Nucleus accumbens (tissue), 56 donors: ENCODE data around the gene AOX1.
"Not testable (repeated sequence)": the region's sequence is repeated elsewhere in the genome, so short reads cannot be mapped to it uniquely, and the experiment has no call there.

Source experiments
- DNase-seq, 56 donors: peaks; one replicate each; lab custom pipeline; 2025; lab: John Stamatoyannopoulos, UW

The AOX1 gene

GRCh38 chr2:200695601-200696000 is 109.8 kb downstream of the AOX1 start:
- no peak for DNase-seq

DNA sequence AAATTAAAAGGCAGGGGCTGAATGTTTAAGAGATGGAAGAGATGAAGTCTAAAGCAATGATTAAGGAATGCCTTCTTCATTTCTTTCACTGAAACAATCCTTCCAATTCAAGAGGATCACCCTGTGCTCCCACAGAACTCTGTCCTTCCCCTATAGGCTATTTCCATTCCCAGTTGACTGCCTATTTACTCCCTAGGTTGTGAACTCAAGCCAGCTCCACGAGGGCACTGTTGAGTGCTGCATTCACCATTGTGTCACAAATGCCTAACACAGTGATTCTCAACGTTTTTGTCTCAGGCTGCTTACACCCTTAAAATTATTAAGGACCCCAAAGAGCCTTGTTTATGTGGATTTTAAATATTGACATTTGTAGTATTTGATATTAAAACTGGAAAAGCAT is 112.4 kb downstream of the AOX1 start:
- peak in 4 of 56 donors; percentile 5 to 13 (median 8) for DNase-seq

DNA sequence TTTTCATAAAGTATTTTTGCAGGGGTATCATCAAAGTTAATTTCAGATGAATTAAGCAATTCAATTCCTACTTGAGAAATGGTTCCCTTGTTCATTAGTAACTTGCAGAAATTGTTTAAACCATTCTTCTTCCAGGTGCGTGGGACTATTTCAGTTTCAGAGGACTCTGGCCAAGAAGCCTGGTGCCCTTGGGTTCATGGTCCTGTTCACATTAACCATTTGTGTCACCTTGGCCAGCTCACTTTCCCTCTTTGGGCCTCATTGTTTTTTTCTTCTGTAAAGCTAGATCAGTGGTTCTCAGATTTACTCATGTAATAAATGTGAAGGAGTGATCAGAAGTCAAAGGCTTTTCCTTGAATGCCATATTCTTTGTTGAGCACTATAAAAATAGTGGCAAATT is 113.5 kb downstream of the AOX1 start:
- DNase-seq = no peak

DNA sequence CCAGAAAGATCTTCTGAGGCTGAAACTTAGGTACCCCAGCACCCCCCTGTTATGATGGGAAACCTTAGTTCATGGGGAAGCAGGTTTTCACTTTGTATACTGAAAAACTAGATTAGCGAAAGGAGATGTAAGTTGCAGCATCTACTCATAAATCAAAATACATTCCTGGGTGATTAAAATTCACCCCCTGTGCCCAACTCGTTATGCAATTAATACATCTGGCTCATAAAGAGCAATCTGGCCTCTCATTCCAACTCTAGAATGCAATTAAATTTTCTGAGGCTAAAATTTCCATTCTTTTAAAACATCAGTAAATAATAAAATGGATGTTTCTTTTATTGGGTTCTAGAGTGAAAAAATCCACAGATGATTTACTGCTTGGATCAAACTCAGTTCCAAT is 115.0 kb downstream of the AOX1 start:
- no peak for DNase-seq

- no peak for DNase-seq
Measured at GRCh38 chr2:200702044-200702443, 116.2 kb downstream of the AOX1 start.

DNA sequence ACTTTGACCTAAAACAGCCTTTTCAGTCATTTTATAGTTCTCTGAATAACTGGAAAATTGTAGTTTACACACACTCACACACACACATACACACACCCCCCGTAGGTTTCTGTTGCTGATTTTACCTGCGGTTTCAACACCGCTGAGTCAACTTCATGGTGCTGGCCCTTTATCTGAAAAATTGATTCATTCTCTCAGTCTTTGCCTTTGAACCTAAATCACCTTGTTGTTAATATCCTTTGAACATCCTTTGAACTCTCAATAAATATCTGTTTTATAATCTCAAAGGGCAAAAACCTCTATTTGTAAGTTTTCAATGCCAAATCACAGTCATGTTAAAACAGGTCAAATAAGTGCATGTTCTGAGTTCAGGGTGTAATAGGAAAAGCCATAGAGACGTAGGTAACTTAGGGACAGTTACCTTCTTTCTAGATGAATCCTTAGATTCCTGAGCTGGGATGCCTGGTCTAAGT is 116.9 kb downstream of the AOX1 start:
- no peak for DNase-seq

DNA sequence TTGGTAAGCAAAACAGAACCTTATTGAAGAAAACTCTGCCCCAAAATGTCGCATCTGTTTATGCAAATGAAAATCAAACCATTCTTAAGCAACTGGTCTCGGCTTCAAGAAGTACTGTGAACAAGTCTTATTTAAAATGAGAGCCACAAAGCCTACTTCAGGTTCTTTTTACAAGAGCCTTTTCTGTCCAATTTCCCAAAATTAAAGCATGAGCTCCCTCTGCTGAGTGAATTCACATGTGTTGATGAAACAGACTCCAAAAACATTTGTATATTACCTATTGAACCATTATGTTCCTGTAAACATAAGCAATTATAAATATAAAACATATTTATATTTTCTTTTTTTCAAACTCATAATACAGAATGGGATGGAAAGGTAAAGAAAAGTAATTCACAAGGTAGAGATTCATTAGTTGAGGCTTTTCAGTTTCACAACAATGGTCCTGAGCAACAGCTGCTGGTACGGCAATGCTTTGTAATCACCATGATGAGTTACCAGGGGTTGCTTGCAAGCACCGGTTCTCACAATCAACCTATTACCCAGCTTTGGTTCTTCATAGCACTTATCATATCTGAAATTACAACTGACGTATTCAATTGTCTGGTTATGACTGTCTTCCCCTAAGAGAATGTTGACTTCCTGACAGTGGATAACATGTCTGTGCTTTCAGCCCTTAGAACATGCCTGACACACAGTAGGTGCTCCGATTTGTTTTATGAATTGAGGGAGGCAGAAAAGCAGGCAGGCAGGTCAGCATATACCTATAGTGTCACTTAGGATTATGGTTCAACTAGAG is 117.5 kb downstream of the AOX1 start:
- DNase-seq = peak in 9 of 56 donors; percentile 3 to 43 (median 16)

DNA sequence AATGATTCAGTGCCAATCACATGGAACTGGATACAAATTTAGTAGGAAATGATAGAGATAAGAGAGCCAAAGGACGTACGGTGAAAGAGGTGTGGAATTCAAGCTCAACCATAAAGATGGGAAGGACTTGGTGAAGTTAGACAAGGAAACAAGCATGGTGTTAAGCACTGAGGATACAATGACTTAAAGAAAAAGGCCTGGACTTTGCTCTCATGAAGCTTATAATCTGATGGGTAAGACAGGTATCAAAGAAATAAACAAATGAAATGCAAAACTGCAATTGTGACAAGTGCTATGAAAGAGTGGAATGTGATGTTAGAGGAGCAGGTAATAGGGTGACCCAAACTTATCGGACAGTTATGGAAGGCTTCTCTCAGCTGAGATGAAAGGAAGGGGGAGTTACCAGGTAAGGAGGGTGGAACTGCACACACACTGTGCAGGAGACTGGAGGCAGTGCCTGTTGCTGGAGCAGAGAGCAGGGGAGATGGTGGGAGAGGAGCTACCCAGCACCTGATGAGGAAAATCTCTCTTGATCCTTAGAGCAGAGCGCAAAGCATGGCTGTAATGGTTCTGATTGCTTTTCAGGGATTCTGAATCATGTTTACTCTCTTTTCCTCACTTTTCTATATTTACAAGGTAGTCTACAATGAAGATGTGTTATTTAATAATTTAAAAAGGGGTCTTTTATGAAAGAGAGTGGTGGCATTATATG is 118.3 kb downstream of the AOX1 start:
- no peak for DNase-seq

- peak in 36 of 56 donors; percentile 4 to 57 (median 29) for DNase-seq
Measured at GRCh38 chr2:200705305-200706041, 119.7 kb downstream of the AOX1 start.

GRCh38 chr2:200708943-200709342 is 123.1 kb downstream of the AOX1 start:
- no peak for DNase-seq

DNA sequence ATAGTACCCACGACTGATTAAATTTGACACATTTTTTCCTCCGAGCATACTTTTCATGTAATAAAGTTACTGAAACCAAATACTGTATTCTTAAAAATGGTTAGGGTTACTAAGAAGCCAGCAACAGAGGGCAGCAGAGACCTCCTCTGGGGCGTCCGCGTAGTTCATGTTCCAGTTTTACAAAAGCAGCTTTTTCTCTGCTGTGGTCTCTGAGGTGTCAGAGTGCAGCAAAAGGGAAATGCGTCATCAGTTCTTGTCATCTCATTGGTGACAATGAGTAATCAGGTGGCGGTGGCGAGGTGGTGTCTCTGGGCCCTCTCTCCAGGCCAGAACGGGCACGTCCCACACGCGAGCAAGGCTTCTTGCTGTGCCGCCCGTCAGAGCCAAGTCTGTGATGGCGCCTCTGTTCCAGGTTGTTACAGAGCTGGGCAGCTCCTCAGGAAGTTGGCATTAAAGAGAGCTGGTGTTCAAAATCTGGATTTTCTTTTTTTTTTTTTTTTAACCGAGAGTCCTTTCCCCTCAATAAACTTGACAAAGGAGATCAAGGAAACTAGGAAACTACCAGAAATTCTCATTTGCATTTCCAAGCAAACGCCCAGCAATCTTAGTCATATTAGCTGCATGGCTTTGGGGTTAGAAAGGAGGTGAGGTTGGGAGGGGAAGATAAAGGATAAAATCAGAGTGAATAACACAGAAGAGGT is 127.3 kb downstream of the AOX1 start:
- peak; percentile 28 to 93 (median 75) for DNase-seq

DNA sequence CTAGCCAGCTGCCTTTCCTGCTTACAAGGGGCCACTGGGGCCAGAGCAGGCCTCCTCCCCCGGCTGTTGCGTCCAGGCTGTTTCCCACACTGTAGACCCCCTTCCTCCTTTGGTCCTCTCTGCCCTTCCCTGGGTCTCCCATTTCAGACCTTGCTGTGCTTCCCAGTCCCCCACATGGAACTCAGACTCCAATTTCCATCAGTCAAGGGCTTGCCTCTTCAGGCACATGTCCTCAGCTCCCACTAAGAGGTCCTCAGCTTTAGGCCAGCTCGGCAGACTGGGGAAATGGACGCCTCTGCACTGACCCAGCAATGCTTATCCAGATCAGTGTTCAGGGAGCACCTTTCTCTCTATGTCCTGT is 127.9 kb downstream of the AOX1 start:
- DNase-seq = peak in 3 of 56 donors; percentile 10 to 27 (median 12)

DNA sequence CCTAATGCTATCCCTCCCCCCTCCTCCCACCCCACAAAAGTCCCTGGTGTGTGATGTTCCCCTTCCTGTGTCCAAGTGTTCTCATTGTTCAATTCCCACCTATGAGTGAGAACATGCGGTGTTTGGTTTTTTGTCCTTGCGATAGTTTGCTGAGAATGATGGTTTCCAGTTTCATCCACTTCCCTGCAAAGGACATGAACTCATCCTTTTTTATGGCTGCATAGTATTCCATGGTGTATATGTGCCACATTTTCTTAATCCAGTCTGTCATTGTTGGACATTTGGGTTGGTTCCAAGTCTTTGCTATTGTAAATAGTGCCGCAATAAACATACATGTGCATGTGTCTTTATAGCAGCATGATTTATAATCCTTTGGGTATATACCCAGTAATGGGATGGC is 129.2 kb downstream of the AOX1 start:
- DNase-seq = not testable (repeated sequence)

- no peak for DNase-seq
Measured at GRCh38 chr2:200716386-200716785, 130.6 kb downstream of the AOX1 start.
